Activated T-cell treated with anti-CD3 and anti-CD28 coated beads, Interleukin-2, amount 50 U/mL, for 1 hour (primary cell): ENCODE results near the gene LFNG.

Experiments
- DNase-seq: peaks from one replicate; pipeline ENCODE4 v3.0.0-alpha.2; 2020

The LFNG gene

GRCh38 chr7:2487586-2488271 is 31.8 kb upstream of the LFNG start:
- no peak for DNase-seq

- DNase-seq, result no peak
These were observed 31.3 kb upstream of the LFNG start for GRCh38 chr7:2488272-2488645.

- no peak for DNase-seq
These were observed 30.9 kb upstream of the LFNG start for GRCh38 chr7:2488681-2489080.

GRCh38 chr7:2490181-2490651 is 29.4 kb upstream of the LFNG start:
- no peak for DNase-seq

- DNase-seq, result no peak
These were observed 27.5 kb upstream of the LFNG start for GRCh38 chr7:2492038-2492437.

- DNase-seq, result no peak
These were observed 26.1 kb upstream of the LFNG start for GRCh38 chr7:2493205-2494164.

- DNase-seq, result no peak
These were observed 25.1 kb upstream of the LFNG start for GRCh38 chr7:2494191-2495130.

GRCh38 chr7:2495418-2496299 is 23.9 kb upstream of the LFNG start:
- no peak for DNase-seq

GRCh38 chr7:2496375-2496774 is 23.2 kb upstream of the LFNG start:
- no peak for DNase-seq

- no peak for DNase-seq
These were observed 22.5 kb upstream of the LFNG start for GRCh38 chr7:2497065-2497464.

GRCh38 chr7:2497500-2498336 is 21.9 kb upstream of the LFNG start:
- no peak for DNase-seq

GRCh38 chr7:2498708-2499107 is 20.9 kb upstream of the LFNG start:
- no peak for DNase-seq

GRCh38 chr7:2499181-2499580 is 20.4 kb upstream of the LFNG start:
- DNase-seq, result no peak

- DNase-seq, result no peak
These were observed 19.7 kb upstream of the LFNG start for GRCh38 chr7:2499719-2500430.

- no peak for DNase-seq
These were observed 18.9 kb upstream of the LFNG start for GRCh38 chr7:2500701-2501100.

- no peak for DNase-seq
These were observed 17.5 kb upstream of the LFNG start for GRCh38 chr7:2501947-2502646.

- DNase-seq, result no peak
These were observed 17.0 kb upstream of the LFNG start for GRCh38 chr7:2502647-2502966.

GRCh38 chr7:2503056-2503941 is 16.3 kb upstream of the LFNG start:
- DNase-seq, result no peak
